Cardiac muscle cell (in vitro differentiated cells and primary cell): ENCODE data around the gene ACOXL. TPM values are rescaled to one million over a fixed set of nuclear protein-coding genes. Genes with fewer than 3 reads are reported as not detected.

ENCODE experiments used
- DNase-seq, 2 donors: peaks; one replicate each; pipeline versions ENCODE4 v3.0.0 to v3.0.0-alpha.2; 2010 to 2017; ENCODE audit warnings: low read depth in 1 of 2, low spot score in 1 of 2
- H3K27ac ChIP-seq: fragments of 200-600 bp; sonication (generic); 2 replicates; pipeline ENCODE4 v1.5.1; 2016
- H3K27me3 ChIP-seq: fragments of 200-600 bp; sonication (generic); 2 replicates; pipeline ENCODE4 v1.6.0; 2016; ENCODE audit warnings: control low read depth
- H3K36me3 ChIP-seq: fragments of 200-600 bp; sonication (generic); 2 replicates; pipeline ENCODE4 v1.5.1; 2016; ENCODE audit warnings: control low read depth
- H3K4me1 ChIP-seq: fragments of 200-600 bp; sonication (generic); 2 replicates; pipeline ENCODE4 v1.8.1; 2017; ENCODE audit warnings: low read depth, mild to moderate bottlenecking, mixed run types
- H3K4me3 ChIP-seq: fragments of 200-600 bp; sonication (generic); 2 replicates; pipeline ENCODE4 v1.5.1; 2016; ENCODE audit warnings: mild to moderate bottlenecking
- H3K9me3 ChIP-seq: fragments of 200-600 bp; sonication (generic); 2 replicates; pipeline ENCODE4 v1.5.1; 2017; ENCODE audit warnings: low read depth, mild to moderate bottlenecking, control low read depth
- CTCF ChIP-seq: IDR thresholded peaks from 2 replicates; pipeline ENCODE4 v1.5.1; 2012; ENCODE audit warnings: low read depth, mild to moderate bottlenecking, low read length
- polyA plus RNA-seq: library from polyadenylated mRNA; unstranded; fragments of >200 nt; fragmentation: Nextera tagmentation; extraction: Ambion mirVana; gene quantifications from 2 replicates; pipeline ENCODE4 v1.2.1, GENCODE V29; 2016
- total RNA-seq: library from RNA; depleted of rRNA; stranded (reverse); fragments of >200 nt; gene quantifications from 2 replicates; pipeline ENCODE4 v1.2.3, GENCODE V29; 2016

Gene ACOXL
- total and polyA plus RNA-seq, 2 experiments from 2014 or later, result 0.89 to 2.4 TPM

- no peak for DNase-seq
- Histone ChIP-seq H3K27ac (no peak overlapping the region), H3K36me3 (peaks cover 34% of the 10 kb centered on the region), H3K27me3 (no peaks in the 10 kb centered on the region), H3K4me3 (no peak overlapping the region), H3K9me3 (no peaks in the 10 kb centered on the region), H3K4me1 (no peaks in the 10 kb centered on the region)
- TF ChIP-seq CTCF, result no peak
Measured at GRCh38 chr2:111149882-111150455, 417.6 kb downstream of the ACOXL start.

GRCh38 chr2:111154758-111155157 lies 422.4 kb downstream of the ACOXL start:
- peaks cover 34% of the 10 kb centered on the region for H3K36me3 ChIP-seq
- no peak overlapping the region for H3K27ac ChIP-seq
- no peaks in the 10 kb centered on the region for H3K4me1 ChIP-seq
- no peak for TF ChIP-seq CTCF
- DNase-seq, result no peak
- no peaks in the 10 kb centered on the region for H3K27me3 ChIP-seq
- no peak overlapping the region for H3K4me3 ChIP-seq
- no peaks in the 10 kb centered on the region for H3K9me3 ChIP-seq

GRCh38 chr2:111155610-111156009 lies 423.2 kb downstream of the ACOXL start:
- Histone ChIP-seq H3K4me1 (no peaks in the 10 kb centered on the region), H3K27ac (no peak overlapping the region), H3K36me3 (peaks cover 28% of the 10 kb centered on the region), H3K4me3 (no peak overlapping the region), H3K27me3 (no peaks in the 10 kb centered on the region), H3K9me3 (no peaks in the 10 kb centered on the region)
- DNase-seq, result no peak
- no peak for TF ChIP-seq CTCF

GRCh38 chr2:111156529-111156928 lies 424.2 kb downstream of the ACOXL start:
- H3K4me1 ChIP-seq, result no peaks in the 10 kb centered on the region
- no peak overlapping the region for H3K4me3 ChIP-seq
- no peaks in the 10 kb centered on the region for H3K9me3 ChIP-seq
- no peak for TF ChIP-seq CTCF
- H3K27ac ChIP-seq, result no peak overlapping the region
- H3K27me3 ChIP-seq, result no peaks in the 10 kb centered on the region
- no peak for DNase-seq
- peaks cover 20% of the 10 kb centered on the region for H3K36me3 ChIP-seq

- no peak for TF ChIP-seq CTCF
- no peak overlapping the region for H3K4me3 ChIP-seq
- no peaks in the 10 kb centered on the region for H3K27me3 ChIP-seq
- no peaks in the 10 kb centered on the region for H3K4me1 ChIP-seq
- H3K27ac ChIP-seq, result no peak overlapping the region
- no peaks in the 10 kb centered on the region for H3K9me3 ChIP-seq
- DNase-seq, result no peak
- peaks cover 15% of the 10 kb centered on the region for H3K36me3 ChIP-seq
Measured at GRCh38 chr2:111157071-111157661, 424.8 kb downstream of the ACOXL start.
